Gastroesophageal sphincter (tissue), 3 donors: Measurements from ENCODE around the gene GOLGA7B.

Experiments
- EP300 ChIP-seq: sonication (generic); formaldehyde crosslinking; IDR thresholded peaks from one replicate; pipeline ENCODE4 v1.6.1; 2017; ENCODE audit warnings: antibody characterized with exemption, mild to moderate bottlenecking
- POLR2A ChIP-seq, 2 donors: fragments of 450-650 bp; IDR thresholded peaks; one replicate each; pipeline ENCODE4 v1.6.1; 2017; ENCODE audit warnings: antibody characterized with exemption in 2 of 2, mild to moderate bottlenecking in 2 of 2, moderate library complexity in 1 of 2
- POLR2AphosphoS5 ChIP-seq: sonication (generic); formaldehyde crosslinking; IDR thresholded peaks from one replicate; pipeline ENCODE4 v1.6.1; 2017; ENCODE audit warnings: antibody characterized with exemption
- TF ChIP-seq, protein P1 (sequence below), 4 experiments: fragments of 200-600 bp in 2 of 4; fragments of 450-650 bp in 2 of 4; sonication (generic) in 1 of 4; IDR thresholded peaks; one replicate each; pipeline ENCODE4 v1.5.1; 2017 to 2019; ENCODE audit warnings: antibody characterized with exemption in 4 of 4, mild to moderate bottlenecking in 2 of 4, moderate library complexity in 2 of 4

DNA sequence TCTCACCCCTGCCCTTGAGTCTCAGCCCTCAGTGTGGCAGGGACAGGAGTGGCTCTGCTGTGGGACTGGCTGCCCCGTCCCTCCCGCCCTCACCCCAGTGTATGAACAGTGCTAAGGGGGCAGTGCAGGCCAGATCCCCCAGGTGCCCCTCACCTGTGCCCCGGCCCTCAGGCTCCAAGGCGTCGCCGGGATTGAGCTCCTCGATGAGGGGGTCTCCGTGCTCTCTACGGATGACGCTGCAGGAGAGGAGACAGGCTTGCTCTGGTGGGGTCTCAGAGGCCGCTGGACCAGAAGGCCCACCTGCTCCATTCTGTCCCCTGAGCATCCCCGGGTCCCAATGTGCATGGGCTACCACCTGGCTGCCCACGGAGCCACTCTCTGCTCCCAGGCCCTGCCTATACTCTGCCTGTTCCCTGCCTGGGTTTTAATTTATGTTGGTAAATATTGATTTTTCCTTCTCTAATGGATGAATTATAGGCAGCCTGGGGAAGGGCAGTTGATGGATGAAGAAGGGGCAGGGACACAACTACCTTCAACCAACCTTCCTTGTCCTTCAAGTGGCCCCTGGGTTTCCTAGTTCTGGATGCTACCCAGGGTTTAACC, 47.2 kb downstream of the GOLGA7B start:
- no peak for TF ChIP-seq POLR2A (IDR thresholded peaks at IDR 0.05)
- TF ChIP-seq EP300 = no peak
- TF ChIP-seq, protein P1, sequence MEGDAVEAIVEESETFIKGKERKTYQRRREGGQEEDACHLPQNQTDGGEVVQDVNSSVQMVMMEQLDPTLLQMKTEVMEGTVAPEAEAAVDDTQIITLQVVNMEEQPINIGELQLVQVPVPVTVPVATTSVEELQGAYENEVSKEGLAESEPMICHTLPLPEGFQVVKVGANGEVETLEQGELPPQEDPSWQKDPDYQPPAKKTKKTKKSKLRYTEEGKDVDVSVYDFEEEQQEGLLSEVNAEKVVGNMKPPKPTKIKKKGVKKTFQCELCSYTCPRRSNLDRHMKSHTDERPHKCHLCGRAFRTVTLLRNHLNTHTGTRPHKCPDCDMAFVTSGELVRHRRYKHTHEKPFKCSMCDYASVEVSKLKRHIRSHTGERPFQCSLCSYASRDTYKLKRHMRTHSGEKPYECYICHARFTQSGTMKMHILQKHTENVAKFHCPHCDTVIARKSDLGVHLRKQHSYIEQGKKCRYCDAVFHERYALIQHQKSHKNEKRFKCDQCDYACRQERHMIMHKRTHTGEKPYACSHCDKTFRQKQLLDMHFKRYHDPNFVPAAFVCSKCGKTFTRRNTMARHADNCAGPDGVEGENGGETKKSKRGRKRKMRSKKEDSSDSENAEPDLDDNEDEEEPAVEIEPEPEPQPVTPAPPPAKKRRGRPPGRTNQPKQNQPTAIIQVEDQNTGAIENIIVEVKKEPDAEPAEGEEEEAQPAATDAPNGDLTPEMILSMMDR (IDR thresholded peaks at IDR 0.05) = no peak
- no peak for TF ChIP-seq POLR2AphosphoS5
